ENCODE data around the gene C1orf159.

C1orf159 gene

DNA sequence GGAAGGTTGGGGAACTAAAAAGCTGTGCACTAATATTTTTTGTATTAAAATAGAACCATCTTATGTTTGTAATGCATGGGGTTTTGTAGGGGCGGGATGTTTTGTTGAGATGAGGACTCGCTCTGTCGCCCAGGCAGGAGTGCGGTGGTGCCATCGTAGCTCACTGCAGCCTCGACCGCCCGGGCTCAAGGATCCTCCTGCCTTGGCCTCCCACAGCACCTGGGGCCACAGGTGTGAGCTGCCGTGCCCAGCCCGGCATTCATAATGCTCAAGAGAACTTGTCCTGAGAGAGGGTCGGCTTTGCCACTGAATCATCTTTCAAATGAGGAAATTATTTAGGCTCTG lies 3.0 kb upstream of the C1orf159 start:
- H3K27me3 ChIP-seq (ENCODE audit: insufficient read depth, low read depth) = peaks cover 53% of the 10 kb centered on the region
- H2AFZ ChIP-seq (ENCODE audit: low read depth) = no peak overlapping the region
- H4K20me1 ChIP-seq (ENCODE audit: insufficient read depth) = no peaks in the 10 kb centered on the region
- H3K27ac ChIP-seq = no peak overlapping the region
- H3K4me1 ChIP-seq (ENCODE audit: low read depth, poor library complexity, severe bottlenecking) = peaks cover 17% of the 10 kb centered on the region
- H3K4me3 ChIP-seq (IDR thresholded peaks at IDR 0.05; ENCODE audit: insufficient read depth, low read depth, low read length) = no peak overlapping the region
- no peaks in the 10 kb centered on the region for H3K79me2 ChIP-seq (ENCODE audit: insufficient read depth, low read depth)
- no peak overlapping the region for H3K9ac ChIP-seq
- TF ChIP-seq, protein P1, sequence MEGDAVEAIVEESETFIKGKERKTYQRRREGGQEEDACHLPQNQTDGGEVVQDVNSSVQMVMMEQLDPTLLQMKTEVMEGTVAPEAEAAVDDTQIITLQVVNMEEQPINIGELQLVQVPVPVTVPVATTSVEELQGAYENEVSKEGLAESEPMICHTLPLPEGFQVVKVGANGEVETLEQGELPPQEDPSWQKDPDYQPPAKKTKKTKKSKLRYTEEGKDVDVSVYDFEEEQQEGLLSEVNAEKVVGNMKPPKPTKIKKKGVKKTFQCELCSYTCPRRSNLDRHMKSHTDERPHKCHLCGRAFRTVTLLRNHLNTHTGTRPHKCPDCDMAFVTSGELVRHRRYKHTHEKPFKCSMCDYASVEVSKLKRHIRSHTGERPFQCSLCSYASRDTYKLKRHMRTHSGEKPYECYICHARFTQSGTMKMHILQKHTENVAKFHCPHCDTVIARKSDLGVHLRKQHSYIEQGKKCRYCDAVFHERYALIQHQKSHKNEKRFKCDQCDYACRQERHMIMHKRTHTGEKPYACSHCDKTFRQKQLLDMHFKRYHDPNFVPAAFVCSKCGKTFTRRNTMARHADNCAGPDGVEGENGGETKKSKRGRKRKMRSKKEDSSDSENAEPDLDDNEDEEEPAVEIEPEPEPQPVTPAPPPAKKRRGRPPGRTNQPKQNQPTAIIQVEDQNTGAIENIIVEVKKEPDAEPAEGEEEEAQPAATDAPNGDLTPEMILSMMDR (conservative IDR thresholded peaks at IDR 0.05; ENCODE audit: low read depth, low read length) = no peak
- no peak overlapping the region for H3K4me2 ChIP-seq
- no peaks in the 10 kb centered on the region for H3K36me3 ChIP-seq (ENCODE audit: insufficient read depth)

DNA sequence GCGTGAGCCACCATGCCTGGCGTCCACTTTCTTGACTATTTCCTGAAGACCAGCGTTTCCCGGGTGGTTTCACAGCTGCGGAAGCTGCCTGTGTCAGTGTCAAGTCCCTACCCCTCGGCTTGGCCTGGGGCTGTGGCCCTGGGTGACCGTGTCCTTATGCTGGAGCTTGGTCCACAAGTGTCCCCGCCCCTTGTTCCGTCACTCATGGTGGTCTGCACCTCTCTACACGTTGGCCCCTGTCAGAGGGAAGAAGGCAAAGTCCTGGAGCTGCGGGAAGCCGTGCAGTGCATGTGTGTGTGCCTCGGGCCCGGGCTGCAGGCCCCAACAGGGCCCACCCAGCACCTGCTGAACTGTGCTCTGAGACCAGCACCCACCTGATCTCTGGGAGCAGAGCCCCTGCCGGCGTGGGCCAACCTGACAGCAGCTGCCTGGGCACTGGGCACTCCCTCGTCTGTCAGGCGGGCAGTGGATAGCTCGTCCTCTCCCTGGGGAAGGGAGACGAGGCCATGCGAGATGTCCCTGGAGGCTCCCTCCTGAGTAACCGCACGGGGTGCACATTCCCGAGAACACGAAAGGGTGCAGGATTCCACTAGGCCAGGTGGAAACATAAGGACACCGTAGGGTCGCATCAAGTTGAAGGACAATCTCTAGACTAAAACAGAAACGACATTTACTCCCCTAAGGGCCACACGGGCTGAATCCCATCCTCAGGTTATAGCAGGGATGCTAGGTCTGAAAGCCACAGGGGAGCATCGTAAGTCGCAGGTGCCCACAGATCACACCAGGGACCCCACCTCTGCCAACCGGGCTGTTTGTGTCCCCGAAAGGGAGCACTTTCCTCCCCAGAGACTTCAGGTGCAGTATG lies 2.4 kb upstream of the C1orf159 start:
- Histone ChIP-seq H3K4me1 (ENCODE audit: low read depth, poor library complexity, severe bottlenecking) (peaks cover 17% of the 10 kb centered on the region), H3K4me2 (no peak overlapping the region), H4K20me1 (ENCODE audit: insufficient read depth) (no peaks in the 10 kb centered on the region), H3K79me2 (ENCODE audit: insufficient read depth, low read depth) (no peaks in the 10 kb centered on the region; the same call in 1 of the 2 replicates), H3K4me3 (IDR thresholded peaks at IDR 0.05; ENCODE audit: insufficient read depth, low read depth, low read length) (no peak overlapping the region), H2AFZ (ENCODE audit: low read depth) (no peak overlapping the region), H3K27me3 (ENCODE audit: insufficient read depth, low read depth) (peaks cover 52% of the 10 kb centered on the region), H3K36me3 (ENCODE audit: insufficient read depth) (no peaks in the 10 kb centered on the region), H3K27ac (no peak overlapping the region), H3K9ac (no peak overlapping the region)
- TF ChIP-seq, protein P1 (conservative IDR thresholded peaks at IDR 0.05; ENCODE audit: low read depth, low read length) = no peak

DNA sequence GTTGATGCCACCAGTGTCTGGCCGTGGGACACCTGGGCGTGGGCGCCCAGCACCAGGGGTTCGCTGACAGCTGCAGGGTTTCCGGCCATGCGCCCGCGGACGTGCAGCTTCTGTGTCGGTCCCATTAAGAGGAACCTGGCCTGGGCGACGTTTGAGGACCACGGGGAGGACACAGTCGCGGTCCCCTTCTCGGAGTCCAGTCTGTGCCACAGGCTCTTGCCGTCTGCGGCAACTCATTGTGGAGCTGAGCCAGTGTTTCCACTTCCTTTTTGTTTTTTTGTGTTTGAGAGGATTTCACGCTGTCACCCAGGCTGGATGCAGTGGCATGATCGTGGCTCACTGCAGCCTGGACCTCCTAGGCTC lies 1.6 kb upstream of the C1orf159 start:
- Histone ChIP-seq H3K27me3 (ENCODE audit: insufficient read depth, low read depth) (peaks cover 46% of the 10 kb centered on the region), H3K4me3 (IDR thresholded peaks at IDR 0.05; ENCODE audit: insufficient read depth, low read depth, low read length) (no peak overlapping the region), H3K4me1 (ENCODE audit: low read depth, poor library complexity, severe bottlenecking) (peaks cover 15% of the 10 kb centered on the region), H4K20me1 (ENCODE audit: insufficient read depth) (no peaks in the 10 kb centered on the region), H2AFZ (ENCODE audit: low read depth) (no peak overlapping the region), H3K27ac (no peak overlapping the region), H3K36me3 (ENCODE audit: insufficient read depth) (no peaks in the 10 kb centered on the region), H3K4me2 (no peak overlapping the region), H3K9ac (no peak overlapping the region), H3K79me2 (ENCODE audit: insufficient read depth, low read depth) (no peaks in the 10 kb centered on the region; the same call in 1 of the 2 replicates)
- TF ChIP-seq, protein P1 (conservative IDR thresholded peaks at IDR 0.05; ENCODE audit: low read depth, low read length) = no peak

DNA sequence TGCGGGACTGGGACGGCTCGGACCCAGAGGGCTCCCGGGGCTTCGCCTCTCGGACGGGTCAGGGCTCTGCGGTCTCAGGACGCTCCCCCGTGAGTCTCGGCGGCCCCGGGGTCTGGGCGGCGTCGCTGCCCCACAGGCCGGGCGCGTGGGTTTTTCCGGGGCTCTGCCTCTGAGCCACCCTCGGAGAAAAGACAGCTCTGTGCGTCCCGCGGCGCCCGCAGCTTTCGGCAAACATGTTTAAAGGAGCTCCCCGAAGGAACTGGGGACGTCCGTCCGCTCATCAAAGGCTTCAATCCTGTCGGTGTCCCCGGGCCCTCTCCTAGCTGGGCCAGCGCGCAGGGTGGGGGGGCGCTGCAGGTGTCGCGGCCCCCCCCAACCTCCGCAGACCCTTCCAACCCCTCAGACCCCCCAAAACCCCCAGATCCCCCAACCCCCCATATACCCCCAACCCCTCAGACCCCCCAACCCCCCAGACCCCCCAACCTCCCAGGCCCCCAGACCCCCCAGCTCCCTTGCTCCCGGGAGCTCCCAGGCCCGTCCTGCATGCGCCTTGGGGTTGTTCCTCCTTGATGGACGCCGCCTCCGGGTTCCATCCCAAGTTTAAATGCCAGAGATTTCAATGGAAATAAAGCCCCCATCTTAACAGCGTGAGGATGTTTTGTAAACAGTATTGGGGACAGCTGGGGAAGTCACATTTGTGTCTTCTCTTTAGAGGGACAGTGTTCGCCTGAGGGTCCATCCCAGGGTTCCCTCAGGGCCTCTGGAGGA lies 996 bp upstream of the C1orf159 start:
- Histone ChIP-seq H3K36me3 (ENCODE audit: insufficient read depth) (no peaks in the 10 kb centered on the region), H3K4me3 (IDR thresholded peaks at IDR 0.05; ENCODE audit: insufficient read depth, low read depth, low read length) (no peak overlapping the region), H3K4me2 (peak overlapping the region; percentile 71), H3K27me3 (ENCODE audit: insufficient read depth, low read depth) (peaks cover 43% of the 10 kb centered on the region), H3K9ac (no peak overlapping the region), H3K27ac (no peak overlapping the region), H3K4me1 (ENCODE audit: low read depth, poor library complexity, severe bottlenecking) (peaks cover 10% of the 10 kb centered on the region), H2AFZ (ENCODE audit: low read depth) (peak overlapping the region; percentile 66), H4K20me1 (ENCODE audit: insufficient read depth) (no peaks in the 10 kb centered on the region), H3K79me2 (ENCODE audit: insufficient read depth, low read depth) (no peaks in the 10 kb centered on the region; the same call in 1 of the 2 replicates)
- TF ChIP-seq, protein P1 (conservative IDR thresholded peaks at IDR 0.05; ENCODE audit: low read depth, low read length) = no peak

Data from KMS-11 (cell line).